ENCODE measurements around the gene LYSMD2. TPM values are rescaled to one million over a fixed set of nuclear protein-coding genes. Genes with fewer than 3 reads are reported as not detected.

Gene LYSMD2
- total RNA-seq, 2 experiments from 2014 or later, result 18.5 to 19.0 TPM

DNA sequence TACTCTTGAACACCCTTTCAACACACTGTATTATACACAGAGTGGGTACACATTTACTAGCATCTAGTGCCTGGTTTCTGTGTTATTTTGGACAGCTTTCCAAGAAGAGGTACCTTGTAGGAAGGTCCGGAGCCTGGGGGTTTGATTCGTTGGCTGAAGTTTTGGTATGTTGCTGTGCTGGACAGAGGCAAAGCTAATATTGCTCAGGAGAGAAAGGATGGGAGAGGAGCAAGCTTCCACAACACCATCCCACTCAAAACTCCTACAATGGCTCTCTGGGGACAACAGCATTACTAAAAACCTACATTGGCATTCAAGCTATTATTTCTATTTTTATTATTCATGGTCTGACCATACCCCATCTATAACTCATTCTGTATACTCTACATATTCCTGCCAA lies 1.1 kb upstream of the LYSMD2 start:
- ATAC-seq (no peak), DNase-seq (no peak)
- Mint-ChIP-seq H3K4me1 (ENCODE audit: low read depth) (peaks cover 36% of the 10 kb centered on the region), H3K36me3 (ENCODE audit: low read depth) (peaks cover 3% of the 10 kb centered on the region), H3K27me3 (no peaks in the 10 kb centered on the region), H3K9me3 (no peaks in the 10 kb centered on the region), H3K4me3 (peak overlapping the region; percentile 63), H3K27ac (peak overlapping the region; percentile 82)
- POLR2A ChIA-PET, result interaction anchor here (0.6 to 2.3 kb wide), 5 partner anchors 9 to 92 kb away, joined by 3 to 19 read pairs (median 5); partner anchors contain the start of gene TMOD2
- CTCF ChIA-PET, result interaction anchor here (1.6 to 9.0 kb wide), 3 partner anchors 10 to 38 kb away, joined by 4 to 92 read pairs (median 10); no protein-coding TSS in a partner anchor
- TF ChIP-seq, protein P1, sequence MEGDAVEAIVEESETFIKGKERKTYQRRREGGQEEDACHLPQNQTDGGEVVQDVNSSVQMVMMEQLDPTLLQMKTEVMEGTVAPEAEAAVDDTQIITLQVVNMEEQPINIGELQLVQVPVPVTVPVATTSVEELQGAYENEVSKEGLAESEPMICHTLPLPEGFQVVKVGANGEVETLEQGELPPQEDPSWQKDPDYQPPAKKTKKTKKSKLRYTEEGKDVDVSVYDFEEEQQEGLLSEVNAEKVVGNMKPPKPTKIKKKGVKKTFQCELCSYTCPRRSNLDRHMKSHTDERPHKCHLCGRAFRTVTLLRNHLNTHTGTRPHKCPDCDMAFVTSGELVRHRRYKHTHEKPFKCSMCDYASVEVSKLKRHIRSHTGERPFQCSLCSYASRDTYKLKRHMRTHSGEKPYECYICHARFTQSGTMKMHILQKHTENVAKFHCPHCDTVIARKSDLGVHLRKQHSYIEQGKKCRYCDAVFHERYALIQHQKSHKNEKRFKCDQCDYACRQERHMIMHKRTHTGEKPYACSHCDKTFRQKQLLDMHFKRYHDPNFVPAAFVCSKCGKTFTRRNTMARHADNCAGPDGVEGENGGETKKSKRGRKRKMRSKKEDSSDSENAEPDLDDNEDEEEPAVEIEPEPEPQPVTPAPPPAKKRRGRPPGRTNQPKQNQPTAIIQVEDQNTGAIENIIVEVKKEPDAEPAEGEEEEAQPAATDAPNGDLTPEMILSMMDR (IDR thresholded peaks at IDR 0.05), result no peak
- intact Hi-C loops (cut with micrococcal nuclease), result loop anchor here (5.0 kb wide), 1 partner anchor 86 kb away; no protein-coding TSS in a partner anchor

DNA sequence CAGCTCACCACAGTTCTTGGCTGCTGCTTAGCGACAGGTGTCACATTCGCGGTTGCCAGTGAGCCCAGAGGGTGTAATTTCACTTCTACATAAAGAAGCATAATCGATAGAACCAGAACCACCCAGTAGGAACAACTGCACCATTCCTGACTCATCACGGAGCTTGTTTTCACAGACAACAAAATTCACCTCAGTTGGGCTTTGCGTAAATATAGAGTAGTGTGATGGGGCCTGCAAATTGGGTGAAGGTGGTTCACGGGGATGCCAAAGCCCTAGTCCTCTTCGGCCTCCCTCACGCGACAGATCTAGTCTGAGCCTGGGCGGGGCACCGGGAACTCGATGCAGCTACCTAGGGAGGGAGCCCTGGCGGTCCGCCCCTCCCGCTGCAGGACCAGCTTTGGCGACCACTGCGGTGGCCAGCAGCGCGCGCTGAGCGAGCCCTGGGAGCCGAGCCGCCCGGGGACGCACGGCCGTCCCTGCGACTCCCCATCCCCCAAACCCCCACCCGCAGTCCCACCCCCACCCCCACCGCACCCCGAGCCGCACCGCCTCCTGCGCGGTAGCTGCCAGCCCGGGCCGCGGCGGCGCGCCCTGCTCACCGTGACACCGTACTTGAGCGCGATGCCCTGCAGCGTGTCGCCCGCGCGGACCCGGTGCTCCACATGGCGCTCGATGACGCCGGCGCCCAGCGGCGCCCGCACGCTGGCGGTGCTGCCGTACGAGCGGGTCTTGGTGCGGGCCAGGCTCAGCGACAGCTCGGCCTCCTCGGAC lies 519 bp downstream of the LYSMD2 start:
- CTCF ChIA-PET, result interaction anchor here (0.7 to 9.0 kb wide), 10 partner anchors 9 to 87 kb away, joined by 3 to 92 read pairs (median 4); no protein-coding TSS in a partner anchor
- Mint-ChIP-seq H3K9me3 (no peaks in the 10 kb centered on the region), H3K36me3 (ENCODE audit: low read depth) (peaks cover 13% of the 10 kb centered on the region), H3K27me3 (no peaks in the 10 kb centered on the region), H3K27ac (peak overlapping the region; percentile 87), H3K4me1 (ENCODE audit: low read depth) (peaks cover 52% of the 10 kb centered on the region), H3K4me3 (peak overlapping the region; percentile 82)
- TF ChIP-seq, protein P1 (IDR thresholded peaks at IDR 0.05), result no peak
- intact Hi-C loops (cut with micrococcal nuclease), result loop anchor here (2.0 to 5.0 kb wide), 2 partner anchors 40 to 85 kb away; no protein-coding TSS in a partner anchor
- ATAC-seq, result peak; percentile 40
- POLR2A ChIA-PET, result interaction anchor here (0.5 to 2.3 kb wide), 21 partner anchors 8 to 235 kb away, joined by 3 to 19 read pairs (median 3); partner anchors contain the start of genes LEO1, SCG3, TMOD2 and TMOD3
- DNase-seq, result peak; percentile 68

DNA sequence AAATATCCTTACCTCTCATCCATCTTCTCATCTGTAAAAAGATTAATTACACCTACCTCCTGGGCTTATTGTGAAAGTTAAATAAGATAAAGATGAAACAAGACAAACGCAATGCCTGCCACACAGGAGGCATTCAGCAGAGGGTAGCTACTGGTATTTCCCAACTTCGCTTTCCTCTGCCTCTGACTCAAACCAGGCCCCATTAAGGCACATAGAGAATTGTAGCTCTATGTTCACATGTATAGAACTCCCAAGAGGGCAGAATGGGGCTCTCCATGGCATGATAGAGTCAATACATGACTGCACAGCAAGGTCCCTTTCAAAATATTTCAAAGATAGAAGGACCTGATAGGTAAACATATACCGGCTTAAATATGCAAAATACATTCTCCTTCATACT lies 1.4 kb downstream of the LYSMD2 start:
- ATAC-seq (peak; percentile 27), DNase-seq (peak; percentile 48)
- no peaks in the 10 kb centered on the region for H3K27me3 Mint-ChIP-seq
- H3K36me3 Mint-ChIP-seq (ENCODE audit: low read depth), result peaks cover 13% of the 10 kb centered on the region
- H3K4me1 Mint-ChIP-seq (ENCODE audit: low read depth), result peaks cover 60% of the 10 kb centered on the region
- no peaks in the 10 kb centered on the region for H3K9me3 Mint-ChIP-seq
- TF ChIP-seq, protein P1 (IDR thresholded peaks at IDR 0.05), result no peak
- peak overlapping the region; percentile 87 for H3K27ac Mint-ChIP-seq
- intact Hi-C loops (cut with micrococcal nuclease), result loop anchor here (2.0 to 5.0 kb wide), 2 partner anchors 41 to 84 kb away; no protein-coding TSS in a partner anchor
- ChIA-PET CTCF (interaction anchor here (0.8 to 9.0 kb wide), 9 partner anchors 8 to 130 kb away, joined by 3 to 92 read pairs (median 4); no protein-coding TSS in a partner anchor), POLR2A (interaction anchor here (0.6 to 2.3 kb wide), 8 partner anchors 11 to 102 kb away, joined by 3 to 19 read pairs (median 3); partner anchors contain the start of genes SCG3 and TMOD2)
- H3K4me3 Mint-ChIP-seq, result peak overlapping the region; percentile 82

GRCh38 chr15:51735228-51736010 lies 2.0 kb downstream of the LYSMD2 start:
- peak overlapping the region; percentile 87 for H3K27ac Mint-ChIP-seq

More at GRCh38 chr15:51735228-51736010, 2.0 kb downstream of the LYSMD2 start:
- Mint-ChIP-seq H3K4me3 (peak overlapping the region; percentile 82), H3K27me3 (no peaks in the 10 kb centered on the region), H3K4me1 (ENCODE audit: low read depth) (peaks cover 67% of the 10 kb centered on the region), H3K9me3 (peaks cover 2% of the 10 kb centered on the region), H3K36me3 (ENCODE audit: low read depth) (peaks cover 18% of the 10 kb centered on the region)
- ChIA-PET CTCF (interaction anchor here (1.0 to 9.0 kb wide), 9 partner anchors 8 to 235 kb away, joined by 3 to 92 read pairs (median 6); no protein-coding TSS in a partner anchor), POLR2A (interaction anchor here (1.0 kb wide), 1 partner anchor 13 kb away, joined by 3 read pairs; no protein-coding TSS in a partner anchor)
- peak; percentile 45 for ATAC-seq
- TF ChIP-seq, protein P1 (IDR thresholded peaks at IDR 0.05), result peak; percentile 53
- DNase-seq, result peak; percentile 57
- intact Hi-C loops (cut with micrococcal nuclease), result loop anchor here (2.0 to 5.0 kb wide), 2 partner anchors 41 to 83 kb away; no protein-coding TSS in a partner anchor
